GM18907 (cell line): ENCODE measurements around the gene KNSTRN.

Source experiments
- ATAC-seq: cut with Tn5 transposase; IDR thresholded peaks from one replicate; pipeline ENCODE4 v1.9.1; 2021; ENCODE audit warnings: mild to moderate bottlenecking, moderate library complexity; ENCODE audit not compliant: unreplicated experiment

The KNSTRN gene

DNA sequence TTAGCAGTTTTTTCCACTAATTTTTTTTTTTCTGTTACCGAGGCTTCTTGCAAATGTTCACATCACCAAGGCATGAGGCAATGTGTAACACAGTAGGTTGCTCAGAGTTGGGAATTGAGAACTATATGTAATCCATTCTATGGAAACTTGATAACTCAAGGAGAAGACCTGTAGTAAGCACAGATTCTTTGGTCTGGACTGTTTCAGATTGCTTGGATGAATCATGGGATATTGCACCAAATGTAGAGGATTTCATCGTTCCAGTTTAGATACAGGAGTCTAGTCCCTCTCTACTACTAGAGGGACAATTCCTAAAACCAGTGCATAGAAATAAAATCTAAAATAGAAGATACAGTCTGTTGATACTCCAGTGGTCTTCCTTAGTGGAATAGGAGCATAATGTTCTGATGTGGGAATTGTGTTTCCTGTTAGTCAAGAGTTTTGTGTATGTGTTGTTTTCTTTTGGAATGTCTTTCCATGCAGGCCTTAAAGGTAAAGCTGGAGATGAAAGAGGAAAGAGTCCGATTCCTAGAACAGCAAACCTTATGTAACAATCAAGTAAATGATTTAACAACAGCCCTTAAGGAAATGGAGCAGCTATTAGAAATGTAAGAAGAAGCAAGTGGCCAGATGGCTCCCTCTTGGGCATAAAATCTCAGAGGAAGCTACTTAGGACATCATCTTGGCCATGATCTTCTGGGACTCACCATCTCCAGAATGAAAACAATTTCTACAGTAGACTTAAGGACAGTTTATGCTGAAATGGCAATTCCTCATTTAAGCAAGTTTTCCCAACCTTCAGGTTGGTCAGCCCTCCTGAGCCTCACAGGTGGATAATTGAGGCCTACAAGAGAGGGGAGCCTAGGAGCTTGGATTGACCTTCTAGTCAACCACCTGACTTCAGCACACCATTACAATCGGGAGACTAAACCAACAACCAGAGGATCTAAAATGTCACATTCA, 10.7 kb downstream of the KNSTRN start:
- no peak for ATAC-seq

DNA sequence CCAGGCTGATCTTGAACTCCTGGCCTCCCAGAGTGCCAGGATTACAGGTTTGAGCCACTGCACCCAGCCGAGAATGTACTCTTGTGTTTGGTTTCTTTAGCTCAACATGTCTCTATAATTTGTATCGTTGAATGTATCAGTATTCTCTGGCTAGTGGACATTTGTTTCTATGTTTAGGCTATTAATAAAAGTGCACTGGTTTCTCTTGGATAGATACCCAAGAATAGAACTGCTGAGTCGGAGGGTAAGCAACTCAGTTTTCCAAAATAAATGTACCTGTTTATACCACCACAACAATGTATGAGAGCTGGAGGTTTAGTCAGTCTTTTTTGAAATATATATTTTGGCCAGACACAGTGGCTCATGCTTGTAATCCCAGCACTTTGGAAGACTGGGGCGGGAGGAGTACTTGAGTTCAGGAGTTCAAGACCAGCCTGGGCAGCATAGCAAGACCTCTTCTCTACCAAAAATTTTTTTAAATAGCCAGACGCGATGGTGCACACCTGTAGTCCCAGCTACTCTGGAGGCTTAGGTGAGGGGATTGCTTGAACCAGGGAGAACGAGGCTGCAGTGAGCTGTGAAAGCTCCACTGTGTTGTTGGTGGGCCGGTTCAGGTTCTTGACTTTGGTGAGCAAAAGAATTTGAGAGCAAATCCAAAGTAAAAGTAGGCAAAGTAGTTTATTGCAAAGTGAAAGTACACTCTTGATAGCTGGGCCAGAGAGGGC, 15.3 kb downstream of the KNSTRN start:
- ATAC-seq, result peak; percentile 12

DNA sequence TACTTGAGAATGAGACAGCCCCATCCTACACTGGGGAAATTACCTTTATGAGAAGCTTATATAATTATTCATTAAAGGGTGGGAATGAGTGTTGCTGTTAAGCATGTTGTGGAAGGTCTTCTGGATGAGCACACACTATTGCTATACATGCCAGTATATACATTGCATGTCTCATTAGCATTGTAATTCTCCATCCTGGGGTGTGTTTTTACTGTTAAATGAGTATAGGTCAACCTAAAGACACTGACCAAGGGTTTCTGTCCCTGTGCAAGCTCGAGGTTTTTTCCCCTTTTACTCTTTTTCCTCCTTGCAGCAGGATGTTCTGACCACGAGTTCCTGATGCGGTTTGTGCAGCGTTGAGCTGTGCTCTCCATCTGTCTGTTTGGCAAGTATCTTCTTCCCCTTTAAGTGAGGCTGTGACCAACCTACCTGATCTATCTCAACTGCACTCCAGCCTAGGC, 15.9 kb downstream of the KNSTRN start:
- ATAC-seq, result peak; percentile 83

GRCh38 chr15:40399370-40399769, 16.8 kb downstream of the KNSTRN start:
- ATAC-seq, result no peak

- ATAC-seq, result peak; percentile 87
Observed at GRCh38 chr15:40405501-40406381, 23.2 kb downstream of the KNSTRN start, which contains the start of gene IVD. IVD (plus strand) TSS chr15:40405795; CDS start chr15:40405828, 33 bp downstream.

DNA sequence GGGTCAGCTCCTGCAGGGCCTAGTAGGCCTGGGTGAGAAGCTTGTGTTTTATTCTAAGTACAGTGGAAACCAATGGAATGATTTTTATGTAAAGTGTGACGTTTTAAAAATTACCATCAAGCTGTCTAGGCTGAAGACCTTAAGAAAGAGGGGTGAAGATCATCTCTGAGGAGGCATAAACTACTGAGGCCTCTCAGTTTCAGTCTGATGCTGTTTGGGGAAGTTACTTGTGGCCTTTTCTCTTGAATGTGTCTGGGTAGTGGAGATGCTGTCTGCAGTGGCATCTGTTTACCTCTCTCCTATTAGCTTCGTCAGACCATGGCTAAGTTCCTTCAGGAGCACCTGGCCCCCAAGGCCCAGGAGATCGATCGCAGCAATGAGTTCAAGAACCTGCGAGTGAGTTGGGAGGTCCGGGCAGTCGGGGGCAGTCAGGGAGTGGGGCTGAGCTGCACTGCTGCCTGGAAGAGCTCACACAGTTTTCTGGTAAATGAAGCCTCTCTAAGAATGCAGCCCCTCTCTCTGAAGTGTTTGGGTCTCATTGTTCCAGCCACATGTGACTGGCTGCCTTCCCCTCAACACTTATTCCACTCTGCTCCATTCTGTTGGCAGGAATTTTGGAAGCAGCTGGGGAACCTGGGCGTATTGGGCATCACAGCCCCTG, 24.9 kb downstream of the KNSTRN start:
- peak; percentile 42 for ATAC-seq

- ATAC-seq, result no peak
Observed at GRCh38 chr15:40409366-40409765, 26.8 kb downstream of the KNSTRN start.

DNA sequence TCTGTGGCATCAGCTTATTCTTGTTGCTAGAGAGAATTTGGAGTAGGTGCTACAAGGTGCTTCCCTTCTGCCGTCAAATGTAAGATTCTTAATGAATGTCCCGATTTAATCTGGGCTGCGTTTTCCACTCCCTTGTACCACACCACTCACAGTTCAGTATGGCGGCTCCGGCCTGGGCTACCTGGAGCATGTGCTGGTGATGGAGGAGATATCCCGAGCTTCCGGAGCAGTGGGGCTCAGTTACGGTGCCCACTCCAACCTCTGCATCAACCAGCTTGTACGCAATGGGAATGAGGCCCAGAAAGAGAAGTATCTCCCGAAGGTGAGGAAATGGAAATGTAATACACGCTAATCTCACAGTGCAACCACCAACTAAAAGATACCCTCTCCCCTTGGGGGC, 28.0 kb downstream of the KNSTRN start:
- ATAC-seq, result no peak

DNA sequence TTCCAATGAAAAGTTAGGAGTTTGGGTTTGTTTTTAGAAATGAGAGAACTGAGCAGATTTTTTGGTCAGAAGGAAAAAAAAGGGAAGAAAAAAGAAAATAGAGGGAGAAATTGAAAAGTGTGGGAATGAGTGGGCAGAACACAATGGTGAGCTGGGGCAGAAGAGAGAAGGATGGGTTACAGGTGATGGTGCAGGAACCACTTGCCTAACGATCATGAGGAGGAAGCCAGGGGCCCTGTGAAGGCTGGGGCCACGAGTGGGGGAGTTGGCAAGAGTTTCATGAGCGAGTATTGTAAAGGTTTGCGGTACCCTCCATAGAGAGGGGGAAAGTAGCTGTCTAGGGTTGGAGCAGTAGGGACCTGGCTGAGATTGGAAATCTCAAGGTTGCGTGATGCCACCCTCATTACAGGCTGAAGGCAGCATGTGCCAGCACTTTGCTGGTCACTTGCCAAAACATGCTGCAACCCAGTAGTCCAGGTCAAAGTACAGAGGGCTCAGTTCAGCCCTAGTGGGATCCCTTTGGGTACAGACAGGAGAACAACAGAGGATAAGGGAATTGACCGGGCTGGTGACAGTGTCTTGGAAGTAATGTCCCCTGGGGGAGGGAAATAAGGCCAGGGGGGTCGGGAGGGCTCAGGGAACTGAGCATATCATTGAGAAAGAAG, 29.7 kb downstream of the KNSTRN start:
- no peak for ATAC-seq

GRCh38 chr15:40413036-40413435, 30.5 kb downstream of the KNSTRN start:
- no peak for ATAC-seq

DNA sequence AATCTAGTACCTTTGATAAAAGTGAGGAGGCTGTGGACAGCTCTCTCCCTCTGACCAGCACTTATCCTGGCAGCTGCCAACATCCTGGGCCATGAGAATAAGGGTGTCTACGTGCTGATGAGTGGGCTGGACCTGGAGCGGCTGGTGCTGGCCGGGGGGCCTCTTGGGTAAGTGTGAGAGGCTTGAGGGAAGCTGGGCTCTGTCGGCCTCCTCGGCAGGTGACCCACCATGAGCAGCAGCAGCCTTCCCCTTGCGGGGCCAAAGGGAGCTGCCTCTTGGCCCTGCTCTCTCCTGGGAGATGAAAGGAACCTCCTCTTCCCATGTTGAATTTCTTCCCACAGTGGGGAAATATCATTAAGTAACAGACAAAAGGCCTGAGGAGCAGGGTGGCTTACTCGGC, 32.3 kb downstream of the KNSTRN start:
- no peak for ATAC-seq

GRCh38 chr15:40415226-40415625, 32.7 kb downstream of the KNSTRN start:
- ATAC-seq, result no peak

- ATAC-seq, result no peak
Observed at GRCh38 chr15:40416056-40416455, 33.5 kb downstream of the KNSTRN start.

DNA sequence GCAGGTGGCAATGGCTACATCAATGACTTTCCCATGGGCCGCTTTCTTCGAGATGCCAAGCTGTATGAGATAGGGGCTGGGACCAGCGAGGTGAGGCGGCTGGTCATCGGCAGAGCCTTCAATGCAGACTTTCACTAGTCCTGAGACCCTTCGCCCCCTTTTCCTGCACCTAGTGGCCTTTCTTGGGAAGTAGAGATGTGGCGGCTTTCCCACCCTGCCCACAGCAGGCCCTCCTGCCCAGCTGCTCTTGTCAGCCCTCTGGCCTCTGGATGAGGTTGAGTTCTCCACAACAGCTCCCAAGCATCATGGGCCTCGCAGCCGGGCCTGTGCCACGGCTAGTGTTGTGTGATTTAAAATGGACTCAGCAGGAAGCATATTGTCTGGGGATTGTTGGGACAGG, 35.6 kb downstream of the KNSTRN start:
- ATAC-seq, result no peak

GRCh38 chr15:40420071-40420713, 37.7 kb downstream of the KNSTRN start:
- no peak for ATAC-seq

GRCh38 chr15:40420793-40421192, 38.3 kb downstream of the KNSTRN start:
- ATAC-seq, result no peak

GRCh38 chr15:40421246-40422157, 39.0 kb downstream of the KNSTRN start:
- peak; percentile 79 for ATAC-seq

DNA sequence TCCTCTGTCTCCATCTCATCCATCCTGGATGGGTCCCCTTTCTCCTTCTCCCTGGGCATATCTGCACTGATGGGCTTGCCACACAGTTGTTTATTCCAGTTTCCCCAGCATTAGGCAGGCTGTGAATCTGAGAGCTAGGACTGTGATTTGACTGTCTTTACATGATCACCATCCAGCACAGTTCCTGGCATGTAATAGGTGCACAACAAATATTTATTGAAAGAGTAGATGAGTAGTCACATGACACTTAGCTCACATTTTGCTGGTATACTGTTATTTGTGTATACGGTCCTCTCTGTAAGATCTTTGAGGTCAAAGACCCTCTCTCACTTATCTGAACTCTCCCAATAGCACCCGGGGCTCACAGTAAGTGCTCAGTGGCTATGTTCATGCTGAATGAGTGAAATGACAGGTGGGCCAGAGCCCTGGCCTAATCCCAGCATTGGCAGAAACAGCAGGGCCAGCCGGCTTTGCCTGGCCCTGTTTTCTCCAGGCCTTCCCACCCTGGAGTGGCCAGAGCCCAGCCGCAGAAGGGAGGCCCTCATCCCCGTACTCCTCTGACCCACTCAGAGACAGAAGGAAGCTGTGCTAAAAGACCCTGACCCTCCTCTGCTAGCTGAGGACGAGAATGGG, 42.1 kb downstream of the KNSTRN start:
- ATAC-seq, result no peak
